SK-N-SH treated with all-trans-retinoic acid at 6 μM for 48 hours (cell line): Measurements from ENCODE around the gene BSN.

Source experiments
- ATAC-seq: fragments of 200-7000 bp; cut with Tn5 transposase; 3 replicates; pipeline ENCODE4 v1.9.1; 2020; ENCODE audit warnings: mild to moderate bottlenecking, moderate library complexity
- ARNTL ChIP-seq: fragments of 450-650 bp; formaldehyde crosslinking; IDR thresholded peaks from 2 replicates; pipeline ENCODE4 v1.5.0; 2020; ENCODE audit warnings: low read depth, mild to moderate bottlenecking, moderate library complexity, borderline replicate concordance
- BACH2 ChIP-seq: fragments of 250-450 bp; sonication (Bioruptor Pico); IDR thresholded peaks from 2 replicates; pipeline ENCODE4 v1.9.0; 2021; ENCODE audit warnings: mild to moderate bottlenecking, borderline replicate concordance
- CSDC2 ChIP-seq: fragments of 250-450 bp; sonication (Bioruptor Pico); IDR thresholded peaks from 2 replicates; pipeline ENCODE4 v1.5.0; 2020; ENCODE audit warnings: mild to moderate bottlenecking, moderate library complexity
- ESRRG ChIP-seq: fragments of 250-450 bp; sonication (Bioruptor Pico); IDR thresholded peaks from 2 replicates; pipeline ENCODE4 v1.6.1; 2021; ENCODE audit warnings: mild to moderate bottlenecking
- GLIS3 ChIP-seq: fragments of 250-450 bp; sonication (Bioruptor Pico); IDR thresholded peaks from 2 replicates; pipeline ENCODE4 v1.5.0; 2020; ENCODE audit warnings: mild to moderate bottlenecking, moderate library complexity
- ISL1 ChIP-seq: fragments of 250-450 bp; sonication (Bioruptor Pico); IDR thresholded peaks from 2 replicates; pipeline ENCODE4 v2.1.2; 2022; ENCODE audit warnings: mild to moderate bottlenecking, moderate library complexity
- OSR1 ChIP-seq: fragments of 250-450 bp; sonication (Bioruptor Pico); IDR thresholded peaks from 2 replicates; pipeline ENCODE4 v1.8.0; 2022; ENCODE audit warnings: moderate library complexity, mild to moderate bottlenecking, inconsistent platforms
- RARB ChIP-seq: fragments of 250-450 bp; sonication (Bioruptor Pico); IDR thresholded peaks from 2 replicates; pipeline ENCODE4 v1.8.0; 2021; ENCODE audit warnings: mild to moderate bottlenecking, moderate library complexity
- SNAI2 ChIP-seq: fragments of 250-450 bp; sonication (Bioruptor Pico); IDR thresholded peaks from 2 replicates; pipeline ENCODE4 v1.5.0; 2020; ENCODE audit warnings: mild to moderate bottlenecking, moderate library complexity
- TCF4 ChIP-seq: fragments of 250-450 bp; sonication (Bioruptor Pico); IDR thresholded peaks from 2 replicates; pipeline ENCODE4 v1.8.0; 2021; ENCODE audit warnings: mild to moderate bottlenecking, moderate library complexity, borderline replicate concordance
- TOX ChIP-seq: fragments of 250-450 bp; sonication (Bioruptor Pico); IDR thresholded peaks from 2 replicates; pipeline ENCODE4 v1.8.0; 2021; ENCODE audit warnings: mild to moderate bottlenecking, moderate library complexity, borderline replicate concordance
- ZC3H10 ChIP-seq: fragments of 250-450 bp; sonication (Bioruptor Pico); IDR thresholded peaks from 2 replicates; pipeline ENCODE4 v1.5.1; 2021; ENCODE audit warnings: mild to moderate bottlenecking, moderate library complexity
- ZFP3 ChIP-seq: fragments of 250-450 bp; sonication (Bioruptor Pico); IDR thresholded peaks from 2 replicates; pipeline ENCODE4 v1.5.0; 2020; ENCODE audit warnings: mild to moderate bottlenecking, moderate library complexity
- ZFP30 ChIP-seq: fragments of 450-650 bp; formaldehyde crosslinking; IDR thresholded peaks from 2 replicates; pipeline ENCODE4 v1.5.0; 2022; ENCODE audit warnings: mild to moderate bottlenecking, moderate library complexity
- ZNF565 ChIP-seq: fragments of 450-650 bp; formaldehyde crosslinking; conservative IDR thresholded peaks from 2 replicates; pipeline ENCODE4 v1.5.0; 2020; ENCODE audit warnings: low read depth, mild to moderate bottlenecking, moderate library complexity
- ZNF70 ChIP-seq: fragments of 450-650 bp; formaldehyde crosslinking; IDR thresholded peaks from 2 replicates; pipeline ENCODE4 v1.5.0; 2020; ENCODE audit warnings: mild to moderate bottlenecking, moderate library complexity
- TF ChIP-seq, protein P1 (sequence below): fragments of 250-450 bp; sonication (Bioruptor Pico); IDR thresholded peaks from 2 replicates; pipeline ENCODE4 v1.5.0; 2020; ENCODE audit warnings: mild to moderate bottlenecking, moderate library complexity
- TF ChIP-seq, protein P2 (sequence below): fragments of 250-450 bp; sonication (Bioruptor Pico); IDR thresholded peaks from 2 replicates; pipeline ENCODE4 v1.8.0; 2021; ENCODE audit warnings: low read depth, mild to moderate bottlenecking, moderate library complexity, borderline replicate concordance
- TF ChIP-seq, protein P3 (sequence below): fragments of 250-450 bp; sonication (Bioruptor Pico); IDR thresholded peaks from 2 replicates; pipeline ENCODE4 v1.8.0; 2020; ENCODE audit warnings: mild to moderate bottlenecking, moderate library complexity, borderline replicate concordance
- TF ChIP-seq, protein P4 (sequence below): fragments of 250-450 bp; sonication (Bioruptor Pico); IDR thresholded peaks from 2 replicates; pipeline ENCODE4 v1.5.1; 2020; ENCODE audit warnings: low read depth, mild to moderate bottlenecking, moderate library complexity
- TF ChIP-seq, protein P5 (sequence below): fragments of 250-450 bp; sonication (Bioruptor Pico); IDR thresholded peaks from 2 replicates; pipeline ENCODE4 v1.5.1; 2021; ENCODE audit warnings: mild to moderate bottlenecking, moderate library complexity

The BSN gene

DNA sequence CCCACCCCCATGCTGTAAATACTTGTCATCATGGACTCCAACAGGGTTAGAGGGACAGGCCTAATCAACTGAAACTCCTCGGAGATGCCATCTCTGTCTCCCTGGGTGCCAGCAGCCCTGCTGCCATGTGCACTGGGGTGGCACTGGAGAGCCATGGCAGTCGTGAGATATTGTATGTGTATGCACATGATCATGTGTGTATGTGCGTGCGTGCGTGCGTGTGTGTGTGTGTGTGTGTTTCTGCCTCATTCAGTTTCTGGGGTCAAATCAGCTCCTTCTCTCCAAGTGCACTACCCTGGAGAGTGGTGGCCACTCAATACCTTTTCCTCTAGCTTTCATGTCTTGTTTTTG lies 116.6 kb downstream of the BSN start:
- TF ChIP-seq ZFP30 (CRISPR knock-in tag) = no peak
- TF ChIP-seq, protein P1, sequence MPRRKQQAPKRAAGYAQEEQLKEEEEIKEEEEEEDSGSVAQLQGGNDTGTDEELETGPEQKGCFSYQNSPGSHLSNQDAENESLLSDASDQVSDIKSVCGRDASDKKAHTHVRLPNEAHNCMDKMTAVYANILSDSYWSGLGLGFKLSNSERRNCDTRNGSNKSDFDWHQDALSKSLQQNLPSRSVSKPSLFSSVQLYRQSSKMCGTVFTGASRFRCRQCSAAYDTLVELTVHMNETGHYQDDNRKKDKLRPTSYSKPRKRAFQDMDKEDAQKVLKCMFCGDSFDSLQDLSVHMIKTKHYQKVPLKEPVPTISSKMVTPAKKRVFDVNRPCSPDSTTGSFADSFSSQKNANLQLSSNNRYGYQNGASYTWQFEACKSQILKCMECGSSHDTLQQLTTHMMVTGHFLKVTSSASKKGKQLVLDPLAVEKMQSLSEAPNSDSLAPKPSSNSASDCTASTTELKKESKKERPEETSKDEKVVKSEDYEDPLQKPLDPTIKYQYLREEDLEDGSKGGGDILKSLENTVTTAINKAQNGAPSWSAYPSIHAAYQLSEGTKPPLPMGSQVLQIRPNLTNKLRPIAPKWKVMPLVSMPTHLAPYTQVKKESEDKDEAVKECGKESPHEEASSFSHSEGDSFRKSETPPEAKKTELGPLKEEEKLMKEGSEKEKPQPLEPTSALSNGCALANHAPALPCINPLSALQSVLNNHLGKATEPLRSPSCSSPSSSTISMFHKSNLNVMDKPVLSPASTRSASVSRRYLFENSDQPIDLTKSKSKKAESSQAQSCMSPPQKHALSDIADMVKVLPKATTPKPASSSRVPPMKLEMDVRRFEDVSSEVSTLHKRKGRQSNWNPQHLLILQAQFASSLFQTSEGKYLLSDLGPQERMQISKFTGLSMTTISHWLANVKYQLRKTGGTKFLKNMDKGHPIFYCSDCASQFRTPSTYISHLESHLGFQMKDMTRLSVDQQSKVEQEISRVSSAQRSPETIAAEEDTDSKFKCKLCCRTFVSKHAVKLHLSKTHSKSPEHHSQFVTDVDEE (CRISPR knock-in tag) = no peak
- TF ChIP-seq, protein P2, sequence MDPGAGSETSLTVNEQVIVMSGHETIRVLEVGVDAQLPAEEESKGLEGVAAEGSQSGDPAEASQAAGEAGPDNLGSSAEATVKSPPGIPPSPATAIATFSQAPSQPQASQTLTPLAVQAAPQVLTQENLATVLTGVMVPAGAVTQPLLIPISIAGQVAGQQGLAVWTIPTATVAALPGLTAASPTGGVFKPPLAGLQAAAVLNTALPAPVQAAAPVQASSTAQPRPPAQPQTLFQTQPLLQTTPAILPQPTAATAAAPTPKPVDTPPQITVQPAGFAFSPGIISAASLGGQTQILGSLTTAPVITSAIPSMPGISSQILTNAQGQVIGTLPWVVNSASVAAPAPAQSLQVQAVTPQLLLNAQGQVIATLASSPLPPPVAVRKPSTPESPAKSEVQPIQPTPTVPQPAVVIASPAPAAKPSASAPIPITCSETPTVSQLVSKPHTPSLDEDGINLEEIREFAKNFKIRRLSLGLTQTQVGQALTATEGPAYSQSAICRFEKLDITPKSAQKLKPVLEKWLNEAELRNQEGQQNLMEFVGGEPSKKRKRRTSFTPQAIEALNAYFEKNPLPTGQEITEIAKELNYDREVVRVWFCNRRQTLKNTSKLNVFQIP = no peak
- TF ChIP-seq ISL1 (CRISPR knock-in tag) = no peak
- TF ChIP-seq, protein P3, sequence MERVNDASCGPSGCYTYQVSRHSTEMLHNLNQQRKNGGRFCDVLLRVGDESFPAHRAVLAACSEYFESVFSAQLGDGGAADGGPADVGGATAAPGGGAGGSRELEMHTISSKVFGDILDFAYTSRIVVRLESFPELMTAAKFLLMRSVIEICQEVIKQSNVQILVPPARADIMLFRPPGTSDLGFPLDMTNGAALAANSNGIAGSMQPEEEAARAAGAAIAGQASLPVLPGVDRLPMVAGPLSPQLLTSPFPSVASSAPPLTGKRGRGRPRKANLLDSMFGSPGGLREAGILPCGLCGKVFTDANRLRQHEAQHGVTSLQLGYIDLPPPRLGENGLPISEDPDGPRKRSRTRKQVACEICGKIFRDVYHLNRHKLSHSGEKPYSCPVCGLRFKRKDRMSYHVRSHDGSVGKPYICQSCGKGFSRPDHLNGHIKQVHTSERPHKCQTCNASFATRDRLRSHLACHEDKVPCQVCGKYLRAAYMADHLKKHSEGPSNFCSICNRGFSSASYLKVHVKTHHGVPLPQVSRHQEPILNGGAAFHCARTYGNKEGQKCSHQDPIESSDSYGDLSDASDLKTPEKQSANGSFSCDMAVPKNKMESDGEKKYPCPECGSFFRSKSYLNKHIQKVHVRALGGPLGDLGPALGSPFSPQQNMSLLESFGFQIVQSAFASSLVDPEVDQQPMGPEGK (CRISPR knock-in tag) = no peak
- no peak for TF ChIP-seq TCF4 (CRISPR knock-in tag)
- TF ChIP-seq ZC3H10 (CRISPR knock-in tag) = no peak
- no peak for TF ChIP-seq ARNTL (CRISPR knock-in tag)
- no peak for TF ChIP-seq CSDC2 (CRISPR knock-in tag)
- TF ChIP-seq, protein P4, sequence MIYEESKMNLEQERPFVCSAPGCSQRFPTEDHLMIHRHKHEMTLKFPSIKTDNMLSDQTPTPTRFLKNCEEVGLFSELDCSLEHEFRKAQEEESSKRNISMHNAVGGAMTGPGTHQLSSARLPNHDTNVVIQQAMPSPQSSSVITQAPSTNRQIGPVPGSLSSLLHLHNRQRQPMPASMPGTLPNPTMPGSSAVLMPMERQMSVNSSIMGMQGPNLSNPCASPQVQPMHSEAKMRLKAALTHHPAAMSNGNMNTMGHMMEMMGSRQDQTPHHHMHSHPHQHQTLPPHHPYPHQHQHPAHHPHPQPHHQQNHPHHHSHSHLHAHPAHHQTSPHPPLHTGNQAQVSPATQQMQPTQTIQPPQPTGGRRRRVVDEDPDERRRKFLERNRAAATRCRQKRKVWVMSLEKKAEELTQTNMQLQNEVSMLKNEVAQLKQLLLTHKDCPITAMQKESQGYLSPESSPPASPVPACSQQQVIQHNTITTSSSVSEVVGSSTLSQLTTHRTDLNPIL (CRISPR knock-in tag) = no peak
- TF ChIP-seq ZNF565 (CRISPR knock-in tag) = no peak
- TF ChIP-seq BACH2 (CRISPR knock-in tag) = no peak
- no peak for ATAC-seq

DNA sequence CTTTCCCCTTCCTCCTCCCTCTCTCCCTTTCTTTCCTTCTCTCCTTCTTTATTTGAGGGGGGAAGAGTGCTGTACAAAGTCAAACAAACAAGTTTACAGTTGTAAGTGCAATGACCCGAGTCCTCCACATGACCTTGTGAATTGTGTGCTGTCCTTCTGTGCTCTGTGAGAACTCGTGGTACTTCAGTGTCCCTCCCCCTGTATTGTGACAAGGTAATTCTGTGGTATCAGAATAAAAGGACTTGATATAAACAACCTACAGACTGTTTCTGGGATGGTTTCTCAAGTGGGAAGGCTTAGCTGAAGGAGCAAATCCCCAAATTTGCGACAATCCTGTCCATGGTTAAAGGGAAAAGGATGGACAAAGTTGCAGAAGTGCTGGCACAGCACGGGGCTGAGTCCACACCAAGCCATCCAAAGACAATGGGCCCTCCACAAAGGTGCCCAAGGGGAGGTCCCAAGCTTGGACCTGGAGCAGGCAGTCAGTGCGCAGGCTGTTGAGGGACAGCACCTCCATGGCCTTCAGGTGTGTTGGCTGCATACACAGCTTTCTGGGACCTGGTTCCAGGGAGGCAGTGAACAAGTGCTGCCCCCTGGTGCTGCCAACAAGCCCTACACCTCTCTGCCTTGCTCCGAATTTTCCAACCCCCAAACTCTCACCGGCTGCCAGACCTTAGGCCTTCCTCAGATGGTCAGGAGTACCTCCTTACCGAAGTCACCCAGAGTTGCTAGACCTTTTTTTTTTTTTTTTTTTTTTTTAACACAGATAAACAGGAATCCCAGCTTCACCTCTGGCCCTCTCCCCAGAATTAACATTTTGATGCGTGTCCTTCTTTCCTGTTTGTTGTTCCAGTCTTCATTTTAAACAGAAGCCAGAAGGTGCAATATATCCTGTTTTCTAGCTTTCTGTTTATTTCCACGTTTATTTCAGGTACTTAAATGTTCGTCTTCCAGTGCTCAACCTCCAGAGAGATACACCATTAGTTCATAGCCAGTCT lies 117.3 kb downstream of the BSN start:
- ATAC-seq = peak; percentile 18; the same call in 2 of the 3 replicates
- no peak for TF ChIP-seq ZFP3
- TF ChIP-seq ARNTL (CRISPR knock-in tag) = no peak
- TF ChIP-seq ESRRG (CRISPR knock-in tag) = no peak
- TF ChIP-seq, protein P2 = no peak
- no peak for TF ChIP-seq ZNF70 (CRISPR knock-in tag)
- TF ChIP-seq BACH2 (CRISPR knock-in tag) = no peak
- TF ChIP-seq ISL1 (CRISPR knock-in tag) = no peak
- TF ChIP-seq OSR1 (CRISPR knock-in tag) = no peak
- no peak for TF ChIP-seq ZNF565 (CRISPR knock-in tag)
- TF ChIP-seq, protein P5, sequence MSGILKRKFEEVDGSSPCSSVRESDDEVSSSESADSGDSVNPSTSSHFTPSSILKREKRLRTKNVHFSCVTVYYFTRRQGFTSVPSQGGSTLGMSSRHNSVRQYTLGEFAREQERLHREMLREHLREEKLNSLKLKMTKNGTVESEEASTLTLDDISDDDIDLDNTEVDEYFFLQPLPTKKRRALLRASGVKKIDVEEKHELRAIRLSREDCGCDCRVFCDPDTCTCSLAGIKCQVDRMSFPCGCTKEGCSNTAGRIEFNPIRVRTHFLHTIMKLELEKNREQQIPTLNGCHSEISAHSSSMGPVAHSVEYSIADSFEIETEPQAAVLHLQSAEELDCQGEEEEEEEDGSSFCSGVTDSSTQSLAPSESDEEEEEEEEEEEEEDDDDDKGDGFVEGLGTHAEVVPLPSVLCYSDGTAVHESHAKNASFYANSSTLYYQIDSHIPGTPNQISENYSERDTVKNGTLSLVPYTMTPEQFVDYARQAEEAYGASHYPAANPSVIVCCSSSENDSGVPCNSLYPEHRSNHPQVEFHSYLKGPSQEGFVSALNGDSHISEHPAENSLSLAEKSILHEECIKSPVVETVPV (CRISPR knock-in tag) = no peak
- no peak for TF ChIP-seq SNAI2 (CRISPR knock-in tag)
- TF ChIP-seq, protein P3 (CRISPR knock-in tag) = no peak
- TF ChIP-seq TOX (CRISPR knock-in tag) = no peak
- TF ChIP-seq RARB = no peak
- no peak for TF ChIP-seq GLIS3 (CRISPR knock-in tag)
